ENCODE measurements around the gene RHBG. TPM values are rescaled to one million over a fixed set of nuclear protein-coding genes. Genes with fewer than 3 reads are reported as not detected.

The RHBG gene
- total and polyA plus RNA-seq, 7 donors = not detected

DNA sequence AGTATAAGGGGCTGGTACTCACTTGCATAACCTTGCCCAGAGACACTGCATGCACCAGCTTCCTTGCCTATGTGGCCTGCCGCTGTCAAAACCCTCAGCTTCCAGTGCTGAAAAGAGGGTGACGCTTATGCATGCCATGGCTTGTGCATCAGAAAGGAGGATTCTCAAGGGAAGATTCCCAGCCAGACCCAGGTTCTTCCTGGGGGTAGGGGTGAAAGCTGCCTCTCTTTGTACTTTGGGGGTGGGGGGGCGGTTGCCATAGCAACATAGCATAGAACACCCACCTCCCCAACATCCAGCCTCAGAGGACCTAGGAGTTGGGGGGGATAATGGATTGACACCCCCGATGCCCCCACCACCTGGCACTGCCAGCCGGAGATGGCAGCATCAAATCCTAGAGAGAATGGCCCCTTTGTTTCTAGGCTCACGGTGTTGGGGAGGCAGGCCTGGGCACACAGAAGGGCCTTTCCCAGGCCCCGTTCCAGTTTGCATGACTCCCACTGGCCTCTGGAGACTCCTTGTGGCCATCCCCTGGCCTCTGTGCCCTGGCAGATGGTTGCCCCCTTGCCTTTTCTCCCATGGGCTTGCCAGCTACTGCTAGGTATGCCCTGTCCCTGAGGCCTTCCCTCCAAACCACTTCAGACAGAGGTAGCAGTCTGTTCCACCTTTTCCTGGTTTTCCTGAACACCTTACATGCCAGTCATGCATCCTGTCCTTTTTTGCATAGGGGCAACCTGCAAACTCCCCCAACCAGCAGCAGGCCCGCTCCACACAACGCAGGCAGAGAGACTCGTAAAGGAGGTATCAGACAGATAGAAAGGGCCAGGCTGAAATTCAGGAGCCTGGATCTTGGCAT, 44.6 kb downstream of the RHBG start:
- DNase-seq (peak in 1 of 2 donors; percentile 38), ATAC-seq (no peak)
- intact Hi-C loops (cut with DNase I) = no loop called here
- no peaks in the 10 kb centered on the region for H3K36me3 ChIP-seq (ENCODE audit: insufficient read depth in 1 of 2, low read depth in 1 of 2)
- peaks cover 4 to 70% (median 13%) of the 10 kb centered on the region in 3 donors for H3K27me3 ChIP-seq (ENCODE audit: insufficient read depth in 3 of 3, low read length in 2 of 3)
- no peak overlapping the region for H3K4me3 ChIP-seq
- H3K4me1 ChIP-seq = no peaks in the 10 kb centered on the region
- 47 to 57% (median 47%) methylated on average over 9 to 10 of the region's 10 CpGs for WGBS, 3 donors
- no peaks in the 10 kb centered on the region for H3K9me3 ChIP-seq
- no peak overlapping the region for H3K27ac ChIP-seq
- TF ChIP-seq CTCF (IDR thresholded peaks at IDR 0.05) = no peak

DNA sequence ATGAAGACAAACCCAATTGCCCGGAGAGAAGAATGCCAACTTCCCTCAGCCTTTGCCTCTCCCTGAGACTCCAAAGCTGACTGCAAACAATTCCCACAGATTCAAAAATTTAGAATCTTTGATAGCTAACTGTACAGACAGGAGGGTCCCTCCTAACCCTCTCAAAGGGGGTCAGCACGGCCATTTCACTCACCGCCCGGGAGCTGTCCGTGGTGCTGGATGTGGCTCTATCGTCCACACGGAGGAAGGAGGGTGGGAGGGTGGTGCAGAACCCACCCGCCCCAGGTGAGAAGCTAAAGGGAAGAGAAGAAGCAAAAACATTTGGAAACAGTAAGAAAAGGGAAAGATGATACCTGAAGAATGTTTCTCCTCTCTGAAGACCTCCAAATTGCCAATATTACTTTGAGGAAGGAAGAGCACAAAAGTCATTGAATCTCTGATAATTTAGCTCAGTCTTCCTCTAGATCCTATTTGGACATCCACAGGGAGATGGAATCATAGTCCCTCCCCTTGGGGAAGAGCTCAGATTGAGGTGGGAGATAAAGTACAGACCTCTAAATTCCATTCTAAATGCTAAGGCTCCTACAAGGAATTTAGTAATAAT, 45.6 kb downstream of the RHBG start:
- H3K9me3 ChIP-seq = no peaks in the 10 kb centered on the region
- no peaks in the 10 kb centered on the region for H3K4me1 ChIP-seq
- peak in 1 of 2 donors; percentile 30 for DNase-seq
- H3K27ac ChIP-seq = no peak overlapping the region
- H3K27me3 ChIP-seq (ENCODE audit: insufficient read depth in 3 of 3, low read length in 2 of 3) = peaks cover 8 to 80% (median 16%) of the 10 kb centered on the region in 3 donors
- no peak for TF ChIP-seq CTCF (IDR thresholded peaks at IDR 0.05)
- H3K36me3 ChIP-seq (ENCODE audit: insufficient read depth in 1 of 2, low read depth in 1 of 2) = no peaks in the 10 kb centered on the region
- H3K4me3 ChIP-seq = no peak overlapping the region
- 12 to 16% (median 15%) methylated on average over 8 of the region's 8 CpGs for WGBS, 3 donors
- intact Hi-C loops (cut with DNase I) = no loop called here
- ATAC-seq = no peak

DNA sequence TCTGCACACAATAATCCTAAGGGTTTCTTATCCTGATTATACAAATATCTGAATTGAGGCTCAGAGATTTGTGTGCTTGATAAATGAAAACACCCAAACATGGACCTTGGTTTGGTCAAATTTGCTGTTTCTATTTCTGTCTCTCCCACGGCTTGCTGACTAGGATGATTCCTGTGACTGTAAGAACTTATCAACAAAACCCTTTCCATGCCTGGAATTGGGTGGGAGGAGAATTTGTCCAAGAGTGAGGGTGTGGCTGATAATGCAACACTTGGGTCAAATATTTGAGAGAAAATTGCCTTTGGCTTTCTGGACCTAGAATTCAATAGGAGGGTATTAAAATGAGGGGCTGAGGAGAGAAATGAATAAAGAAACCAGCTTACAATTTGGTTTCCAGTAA, 48.0 kb downstream of the RHBG start:
- no peaks in the 10 kb centered on the region for H3K9me3 ChIP-seq
- peaks cover 8 to 94% (median 35%) of the 10 kb centered on the region in 3 donors for H3K27me3 ChIP-seq (ENCODE audit: insufficient read depth in 3 of 3, low read length in 2 of 3)
- H3K4me3 ChIP-seq = no peak overlapping the region
- intact Hi-C loops (cut with DNase I) = no loop called here
- 48 to 69% (median 53%) methylated on average over 1 of the region's 1 CpG for WGBS, 3 donors
- H3K4me1 ChIP-seq = peaks cover 20% of the 10 kb centered on the region
- DNase-seq (no peak), ATAC-seq (no peak)
- no peak for TF ChIP-seq CTCF (IDR thresholded peaks at IDR 0.05)
- no peaks in the 10 kb centered on the region for H3K36me3 ChIP-seq (ENCODE audit: insufficient read depth in 1 of 2, low read depth in 1 of 2)
- H3K27ac ChIP-seq = no peak overlapping the region

DNA sequence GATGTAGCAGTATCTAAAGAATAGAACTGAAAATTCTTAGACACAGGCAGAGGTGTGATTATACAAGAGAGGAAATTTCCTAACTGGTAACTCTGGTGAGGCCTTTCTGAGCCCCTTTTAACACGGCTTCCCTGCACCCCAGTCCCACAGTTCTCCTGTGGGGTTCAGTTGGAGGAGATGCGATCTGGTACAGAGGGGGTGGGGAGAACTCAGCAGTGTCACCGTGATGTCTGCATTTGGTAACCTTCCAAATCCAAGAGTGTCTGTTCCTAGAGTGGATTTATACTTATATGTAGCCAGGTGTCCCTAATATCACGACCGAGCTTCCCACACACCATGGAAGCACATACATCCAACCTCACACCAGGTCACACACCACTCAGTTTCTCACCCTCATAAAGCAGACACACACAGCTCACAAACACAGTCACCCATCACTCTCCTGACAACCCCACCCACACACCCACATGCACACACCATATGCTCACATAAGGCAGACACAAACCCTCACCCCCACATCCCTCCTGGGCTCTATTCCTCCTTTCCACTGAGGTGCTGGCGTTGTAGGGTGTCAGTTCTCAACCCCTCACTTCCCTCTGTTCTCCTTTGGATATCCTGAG, 48.5 kb downstream of the RHBG start:
- Histone ChIP-seq H3K27ac (no peak overlapping the region), H3K36me3 (ENCODE audit: insufficient read depth in 1 of 2, low read depth in 1 of 2) (no peaks in the 10 kb centered on the region), H3K4me1 (peaks cover 25% of the 10 kb centered on the region), H3K4me3 (no peak overlapping the region), H3K9me3 (no peaks in the 10 kb centered on the region), H3K27me3 (ENCODE audit: insufficient read depth in 3 of 3, low read length in 2 of 3) (peaks cover 8 to 98% (median 38%) of the 10 kb centered on the region in 3 donors)
- 69 to 82% (median 69%) methylated on average over 6 of the region's 6 CpGs for WGBS, 3 donors
- ATAC-seq (no peak), DNase-seq (no peak)
- intact Hi-C loops (cut with DNase I) = no loop called here
- no peak for TF ChIP-seq CTCF (IDR thresholded peaks at IDR 0.05)

All from psoas muscle (tissue), 8 donors.